Measurements from ENCODE around the gene CTNNA3. TPM values are rescaled to one million over a fixed set of nuclear protein-coding genes. Genes with fewer than 3 reads are reported as not detected.

Gene CTNNA3
- total RNA-seq, 1 donor from 2014 or later = 0.30 TPM

- DNase-seq (ENCODE audit: extremely low spot score, unreplicated experiment) = no peak
- Mint-ChIP-seq H3K9me3 (ENCODE audit: unreplicated experiment) (no peaks in the 10 kb centered on the region), H3K27me3 (ENCODE audit: unreplicated experiment) (peaks cover 3% of the 10 kb centered on the region), H3K27ac (ENCODE audit: unreplicated experiment) (no peak overlapping the region), H3K4me1 (ENCODE audit: unreplicated experiment) (peaks cover 4% of the 10 kb centered on the region), H3K4me3 (ENCODE audit: unreplicated experiment) (no peak overlapping the region), H3K36me3 (ENCODE audit: unreplicated experiment) (no peaks in the 10 kb centered on the region)
- no peak for TF ChIP-seq CTCF (IDR thresholded peaks at IDR 0.05)
Observed at GRCh38 chr10:67200913-67201564, 495.0 kb downstream of the CTNNA3 start.

GRCh38 chr10:67175354-67175753 lies 520.6 kb downstream of the CTNNA3 start:
- Mint-ChIP-seq H3K27me3 (ENCODE audit: unreplicated experiment) (peaks cover 5% of the 10 kb centered on the region), H3K36me3 (ENCODE audit: unreplicated experiment) (no peaks in the 10 kb centered on the region), H3K27ac (ENCODE audit: unreplicated experiment) (no peak overlapping the region), H3K4me1 (ENCODE audit: unreplicated experiment) (no peaks in the 10 kb centered on the region), H3K4me3 (ENCODE audit: unreplicated experiment) (no peak overlapping the region), H3K9me3 (ENCODE audit: unreplicated experiment) (no peaks in the 10 kb centered on the region)
- no peak for TF ChIP-seq CTCF (IDR thresholded peaks at IDR 0.05)
- DNase-seq (ENCODE audit: extremely low spot score, unreplicated experiment) = no peak

- Mint-ChIP-seq H3K9me3 (ENCODE audit: unreplicated experiment) (peaks cover 2% of the 10 kb centered on the region), H3K4me1 (ENCODE audit: unreplicated experiment) (no peaks in the 10 kb centered on the region), H3K4me3 (ENCODE audit: unreplicated experiment) (no peak overlapping the region), H3K27me3 (ENCODE audit: unreplicated experiment) (peaks cover 5% of the 10 kb centered on the region), H3K27ac (ENCODE audit: unreplicated experiment) (no peak overlapping the region), H3K36me3 (ENCODE audit: unreplicated experiment) (no peaks in the 10 kb centered on the region)
- no peak for DNase-seq (ENCODE audit: extremely low spot score, unreplicated experiment)
- TF ChIP-seq CTCF (IDR thresholded peaks at IDR 0.05) = no peak
Observed at GRCh38 chr10:67173787-67174186, 522.2 kb downstream of the CTNNA3 start.

GRCh38 chr10:67171970-67172369 lies 524.0 kb downstream of the CTNNA3 start:
- Mint-ChIP-seq H3K36me3 (ENCODE audit: unreplicated experiment) (no peaks in the 10 kb centered on the region), H3K4me3 (ENCODE audit: unreplicated experiment) (no peak overlapping the region), H3K4me1 (ENCODE audit: unreplicated experiment) (no peaks in the 10 kb centered on the region), H3K9me3 (ENCODE audit: unreplicated experiment) (peaks cover 10% of the 10 kb centered on the region), H3K27ac (ENCODE audit: unreplicated experiment) (no peak overlapping the region), H3K27me3 (ENCODE audit: unreplicated experiment) (peaks cover 5% of the 10 kb centered on the region)
- TF ChIP-seq CTCF (IDR thresholded peaks at IDR 0.05) = no peak
- DNase-seq (ENCODE audit: extremely low spot score, unreplicated experiment) = no peak

GRCh38 chr10:67156239-67156638 lies 539.8 kb downstream of the CTNNA3 start:
- Mint-ChIP-seq H3K27me3 (ENCODE audit: unreplicated experiment) (no peaks in the 10 kb centered on the region), H3K4me3 (ENCODE audit: unreplicated experiment) (no peak overlapping the region), H3K36me3 (ENCODE audit: unreplicated experiment) (no peaks in the 10 kb centered on the region), H3K27ac (ENCODE audit: unreplicated experiment) (no peak overlapping the region), H3K9me3 (ENCODE audit: unreplicated experiment) (no peaks in the 10 kb centered on the region), H3K4me1 (ENCODE audit: unreplicated experiment) (no peaks in the 10 kb centered on the region)
- TF ChIP-seq CTCF (IDR thresholded peaks at IDR 0.05) = no peak
- no peak for DNase-seq (ENCODE audit: extremely low spot score, unreplicated experiment)
